Peyer's patch (tissue), 4 donors: ENCODE data around the gene FUT7. TPM values are rescaled to one million over a fixed set of nuclear protein-coding genes. Genes with fewer than 3 reads are reported as not detected.

ENCODE experiments used
- DNase-seq, 3 donors: peaks; one replicate each; pipeline ENCODE4 v3.0.0-alpha.2; 2017 to 2019
- H3K27ac ChIP-seq, 4 donors: fragments of 200-600 bp; sonication (generic); one replicate each; pipeline ENCODE4 v1.5.1; 2016 to 2019
- H3K27me3 ChIP-seq, 2 donors: fragments of 200-600 bp; sonication (generic); one replicate each; pipeline ENCODE4 v1.5.1; 2019
- H3K36me3 ChIP-seq, 3 donors: fragments of 200-600 bp; sonication (generic); one replicate each; pipeline ENCODE4 v1.5.1; 2016 to 2019
- H3K4me1 ChIP-seq, 4 donors: fragments of 200-600 bp; sonication (generic); one replicate each; pipeline ENCODE4 v1.5.1; 2016 to 2019
- H3K4me3 ChIP-seq, 4 donors: fragments of 200-600 bp; sonication (generic); 1 replicate in 3 of 4; 2 replicates in 1 of 4; pipeline ENCODE4 v1.5.1; 2016 to 2019; ENCODE audit warnings: mild to moderate bottlenecking in 1 of 4
- H3K9me3 ChIP-seq, 4 donors: fragments of 200-600 bp; sonication (generic); one replicate each; pipeline ENCODE4 v1.5.1; 2016 to 2019; ENCODE audit warnings: mild to moderate bottlenecking in 1 of 4
- POLR2A ChIP-seq, 2 donors: fragments of 450-650 bp; IDR thresholded peaks; one replicate each; pipeline ENCODE4 v1.5.1; 2017; ENCODE audit warnings: antibody characterized with exemption in 2 of 2, mild to moderate bottlenecking in 2 of 2, moderate library complexity in 2 of 2
- total RNA-seq, 4 donors: library from RNA; depleted of rRNA; stranded (reverse); fragments of >200 nt; gene quantifications; one replicate each; pipeline ENCODE4 v1.1.0, GENCODE V29; 2016
- TF ChIP-seq, protein P1 (sequence below), 6 experiments: fragments of 450-650 bp in 4 of 6; fragments of 200-600 bp in 2 of 6; sonication (generic) in 1 of 6; IDR thresholded peaks; one replicate each; pipeline ENCODE4 v1.5.1; 2017 to 2019; ENCODE audit warnings: antibody characterized with exemption in 6 of 6, mild to moderate bottlenecking in 3 of 6, moderate library complexity in 1 of 6

Gene FUT7
- total RNA-seq, 4 donors from 2014 or later, result not detected

DNA sequence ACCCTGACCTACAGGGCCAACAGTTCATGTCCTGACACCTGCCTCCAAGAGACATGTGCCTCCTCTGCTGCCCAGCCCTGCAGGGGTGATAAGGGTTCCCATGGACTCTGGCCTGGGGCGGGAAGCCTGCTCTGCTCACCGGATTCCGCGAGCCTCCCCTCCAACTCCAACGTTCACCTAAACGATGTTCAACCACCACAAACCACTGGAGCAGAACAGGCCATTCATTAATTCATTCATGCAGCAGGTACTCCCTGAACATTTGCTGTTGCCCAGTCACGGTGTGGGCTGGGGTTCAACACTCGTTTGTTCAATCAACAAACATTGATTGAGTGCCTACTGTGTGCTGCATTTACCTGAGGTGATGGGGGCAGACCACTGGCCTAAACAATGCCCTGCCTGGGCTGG, 42.1 kb upstream of the FUT7 start:
- Histone ChIP-seq H3K27ac (peak overlapping the region in 1 of 4 donors; percentile 17), H3K9me3 (no peaks in the 10 kb centered on the region), H3K36me3 (peaks cover 0 to under 1% (median 0%) of the 10 kb centered on the region in 3 donors), H3K4me3 (no peak overlapping the region), H3K27me3 (peaks cover 0 to 7% of the 10 kb centered on the region in 2 donors), H3K4me1 (peaks cover 6 to 49% (median 21%) of the 10 kb centered on the region in 4 donors)
- DNase-seq, result peak in 1 of 3 donors; percentile 69
- no peak for TF ChIP-seq POLR2A (IDR thresholded peaks at IDR 0.05)
- TF ChIP-seq, protein P1, sequence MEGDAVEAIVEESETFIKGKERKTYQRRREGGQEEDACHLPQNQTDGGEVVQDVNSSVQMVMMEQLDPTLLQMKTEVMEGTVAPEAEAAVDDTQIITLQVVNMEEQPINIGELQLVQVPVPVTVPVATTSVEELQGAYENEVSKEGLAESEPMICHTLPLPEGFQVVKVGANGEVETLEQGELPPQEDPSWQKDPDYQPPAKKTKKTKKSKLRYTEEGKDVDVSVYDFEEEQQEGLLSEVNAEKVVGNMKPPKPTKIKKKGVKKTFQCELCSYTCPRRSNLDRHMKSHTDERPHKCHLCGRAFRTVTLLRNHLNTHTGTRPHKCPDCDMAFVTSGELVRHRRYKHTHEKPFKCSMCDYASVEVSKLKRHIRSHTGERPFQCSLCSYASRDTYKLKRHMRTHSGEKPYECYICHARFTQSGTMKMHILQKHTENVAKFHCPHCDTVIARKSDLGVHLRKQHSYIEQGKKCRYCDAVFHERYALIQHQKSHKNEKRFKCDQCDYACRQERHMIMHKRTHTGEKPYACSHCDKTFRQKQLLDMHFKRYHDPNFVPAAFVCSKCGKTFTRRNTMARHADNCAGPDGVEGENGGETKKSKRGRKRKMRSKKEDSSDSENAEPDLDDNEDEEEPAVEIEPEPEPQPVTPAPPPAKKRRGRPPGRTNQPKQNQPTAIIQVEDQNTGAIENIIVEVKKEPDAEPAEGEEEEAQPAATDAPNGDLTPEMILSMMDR (IDR thresholded peaks at IDR 0.05), result no peak

DNA sequence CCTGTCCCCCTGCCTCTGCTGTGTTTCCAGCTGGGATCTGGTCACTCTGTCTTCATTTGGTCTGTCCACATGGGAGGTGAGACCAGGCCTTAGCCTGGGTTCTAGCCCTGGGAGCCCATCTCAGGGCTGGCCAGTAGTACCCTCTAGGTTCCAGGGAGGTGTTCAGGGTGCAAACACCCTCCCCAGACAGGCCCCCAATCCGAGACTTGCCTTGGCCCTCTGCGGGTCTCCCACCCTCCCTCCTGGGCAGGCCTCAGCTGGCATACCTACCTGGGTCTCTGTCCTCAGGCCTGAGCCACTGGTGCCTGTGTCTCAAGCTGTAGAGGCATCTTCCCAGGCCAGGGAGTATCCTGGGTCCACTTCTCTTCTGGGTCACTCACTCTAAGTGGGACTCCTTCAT, 39.4 kb upstream of the FUT7 start:
- peaks cover 0 to 44% (median 13%) of the 10 kb centered on the region in 4 donors for H3K4me1 ChIP-seq

DNA sequence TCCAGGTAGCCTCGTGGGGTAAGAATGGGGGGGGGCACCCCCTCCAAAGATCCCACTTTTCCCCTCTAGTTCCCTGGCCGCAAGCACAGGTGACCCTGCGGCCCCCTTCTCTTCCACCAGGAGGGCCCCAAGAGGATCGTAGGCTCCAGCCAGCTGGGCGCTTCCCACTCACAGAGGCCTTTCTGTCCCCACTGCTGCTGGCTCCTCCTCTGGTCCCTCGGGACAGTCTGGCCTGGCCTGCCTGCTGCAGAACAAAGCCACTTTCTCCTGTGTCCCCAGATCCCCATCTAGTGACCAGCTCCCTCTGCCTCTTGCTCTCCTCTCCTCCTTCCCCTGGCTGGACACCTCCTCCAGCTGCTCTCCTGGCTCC, 39.0 kb upstream of the FUT7 start:
- no peaks in the 10 kb centered on the region for H3K36me3 ChIP-seq
- peaks cover 0 to 44% (median 13%) of the 10 kb centered on the region in 4 donors for H3K4me1 ChIP-seq
- H3K9me3 ChIP-seq, result no peaks in the 10 kb centered on the region
- peak in 1 of 3 donors; percentile 26 for DNase-seq
- H3K4me3 ChIP-seq, result peak overlapping the region; percentile 26 to 72 (median 58)
- peak overlapping the region; percentile 20 to 75 (median 44) for H3K27ac ChIP-seq
- H3K27me3 ChIP-seq, result peaks cover 0 to 8% of the 10 kb centered on the region in 2 donors
- TF ChIP-seq, protein P1 (IDR thresholded peaks at IDR 0.05), result peak in 2 of 6 experiments; percentile 11 to 18
- TF ChIP-seq POLR2A (IDR thresholded peaks at IDR 0.05), result no peak

More for the DNA sequence above, 39.4 kb upstream of the FUT7 start:
- TF ChIP-seq POLR2A (IDR thresholded peaks at IDR 0.05), result no peak
- TF ChIP-seq, protein P1 (IDR thresholded peaks at IDR 0.05), result no peak
- Histone ChIP-seq H3K27ac (peak overlapping the region in 1 of 4 donors; percentile 20), H3K4me3 (peak overlapping the region in 1 of 4 donors; percentile 72), H3K9me3 (no peaks in the 10 kb centered on the region), H3K27me3 (peaks cover 0 to 8% of the 10 kb centered on the region in 2 donors), H3K36me3 (no peaks in the 10 kb centered on the region)
- no peak for DNase-seq

DNA sequence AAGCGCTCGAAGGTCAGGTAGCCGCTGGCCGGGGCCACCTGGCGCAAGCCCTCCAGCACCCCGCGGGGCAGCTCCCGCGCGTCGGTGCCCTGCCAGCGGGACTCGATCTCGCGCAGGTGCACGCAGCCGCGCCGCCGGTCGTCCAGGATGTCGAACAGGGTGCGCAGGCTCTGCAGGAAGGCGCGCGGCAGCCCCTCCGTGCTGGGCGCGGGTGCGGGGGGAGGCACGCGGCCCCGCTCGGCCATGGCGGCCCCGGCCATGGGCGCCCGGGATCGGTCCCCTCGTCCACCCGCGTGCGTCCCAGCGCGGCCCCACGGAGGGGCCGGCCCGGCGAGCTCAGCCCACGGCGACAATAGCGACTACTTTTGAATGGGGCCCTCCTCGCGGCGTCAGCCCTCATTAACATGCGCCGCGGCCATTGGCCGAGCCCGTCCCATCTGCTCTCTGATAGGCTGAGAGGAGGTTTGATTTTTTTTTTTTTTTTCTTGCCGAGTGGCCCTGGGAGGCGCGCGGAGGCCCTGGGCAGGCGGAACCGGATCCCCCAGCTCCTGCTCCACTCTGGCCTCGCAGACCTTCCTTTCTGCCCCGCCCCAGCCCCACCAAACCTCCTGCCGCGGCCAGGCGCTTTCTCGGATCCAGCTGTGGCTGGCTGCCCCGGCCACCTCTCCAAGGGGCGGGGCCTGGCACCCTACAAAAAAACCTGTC, 38.5 kb upstream of the FUT7 start, which contains the start of gene SAPCD2:
Gene SAPCD2, minus strand, starts transcription at position 357 of the 705 bp plus-strand sequence. Its CDS starts 97 bp downstream, at position 260.
- Histone ChIP-seq H3K4me1 (peaks cover 0 to 44% (median 13%) of the 10 kb centered on the region in 4 donors), H3K36me3 (no peaks in the 10 kb centered on the region), H3K27ac (peak within 1 kb of the TSS; percentile 20 to 75 (median 46)), H3K4me3 (peak within 1 kb of the TSS; percentile 26 to 72 (median 58)), H3K9me3 (no peaks in the 10 kb centered on the region), H3K27me3 (peaks cover 0 to 8% of the 10 kb centered on the region in 2 donors)
- DNase-seq, result peak; percentile 87 to 95 (median 90)
- TF ChIP-seq, protein P1 (IDR thresholded peaks at IDR 0.05), result peak in 1 of 6 experiments; percentile 3
- no peak for TF ChIP-seq POLR2A (IDR thresholded peaks at IDR 0.05)

DNA sequence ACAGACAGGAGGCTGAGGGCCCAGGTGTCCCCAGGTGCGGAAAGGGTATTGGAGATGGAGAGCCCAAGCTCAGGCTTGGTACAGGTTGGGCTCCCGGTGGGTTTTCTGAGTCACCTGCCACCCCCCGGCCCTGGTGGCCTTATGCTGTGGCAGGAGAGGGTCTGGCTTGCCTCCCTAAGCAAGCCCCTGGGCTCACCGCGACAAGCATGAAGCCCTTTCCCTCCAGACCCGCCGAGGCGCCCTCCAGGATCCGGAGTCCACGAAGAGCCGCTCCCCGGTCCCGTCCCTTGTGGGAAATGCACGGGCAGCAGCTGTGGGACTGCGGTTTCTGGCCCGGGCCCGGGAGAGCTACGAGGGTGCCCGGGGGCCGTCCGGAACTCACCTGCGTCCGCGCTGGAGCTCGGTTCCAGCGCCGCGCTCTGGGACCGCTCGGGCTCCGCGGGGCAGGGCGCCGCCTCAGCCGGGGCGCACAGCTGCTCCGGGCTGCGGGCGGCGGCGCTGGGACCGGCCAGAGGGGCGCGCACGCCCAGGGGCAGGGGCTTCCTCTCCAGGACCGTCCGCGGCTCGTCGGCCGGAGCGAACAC, 37.7 kb upstream of the FUT7 start:
- Histone ChIP-seq H3K4me3 (peak overlapping the region; percentile 26 to 72 (median 58)), H3K27ac (peak overlapping the region in 3 of 4 donors; percentile 18 to 75 (median 55))
- DNase-seq, result no peak

More for the DNA sequence above, 37.7 kb upstream of the FUT7 start:
- H3K9me3 ChIP-seq, result no peaks in the 10 kb centered on the region
- no peaks in the 10 kb centered on the region for H3K36me3 ChIP-seq
- TF ChIP-seq POLR2A (IDR thresholded peaks at IDR 0.05), result no peak
- TF ChIP-seq, protein P1 (IDR thresholded peaks at IDR 0.05), result no peak
- peaks cover 0 to 8% of the 10 kb centered on the region in 2 donors for H3K27me3 ChIP-seq
- peaks cover 0 to 44% (median 13%) of the 10 kb centered on the region in 4 donors for H3K4me1 ChIP-seq
